ENCODE data around the gene DNM3.

The DNM3 gene

GRCh38 chr1:172402878-172403569 lies 561.7 kb downstream of the DNM3 start:
- Histone ChIP-seq H3K27ac (ENCODE audit: low read length) (no peak overlapping the region), H3K9me3 (replicated peaks; ENCODE audit: insufficient read depth, low read length) (no peaks in the 10 kb centered on the region)

GRCh38 chr1:172404121-172404520 lies 562.8 kb downstream of the DNM3 start:
- Histone ChIP-seq H3K36me3 (replicated peaks; ENCODE audit: insufficient read depth, low read length) (no peaks in the 10 kb centered on the region), H3K4me1 (ENCODE audit: low read length) (no peaks in the 10 kb centered on the region), H4K20me1 (ENCODE audit: insufficient read depth, low read length) (no peaks in the 10 kb centered on the region), H3K27me3 (replicated peaks; ENCODE audit: insufficient read depth, low read length) (peaks cover 4% of the 10 kb centered on the region; the same call in 1 of the 2 replicates), H3K9ac (ENCODE audit: low read length) (no peak overlapping the region), H3K9me2 (replicated peaks; ENCODE audit: insufficient read depth, low read length) (no peaks in the 10 kb centered on the region), H3K4me2 (ENCODE audit: low read depth, low read length) (no peak overlapping the region), H2AFZ (ENCODE audit: low read length) (no peak overlapping the region), H3K9me3 (replicated peaks; ENCODE audit: insufficient read depth, low read length) (no peaks in the 10 kb centered on the region), H3F3A (ENCODE audit: insufficient read depth, low read length) (no peaks in the 10 kb centered on the region), H3K4me3 (ENCODE audit: low read length) (no peak overlapping the region), H3K79me2 (ENCODE audit: low read length) (no peaks in the 10 kb centered on the region), H3K27ac (ENCODE audit: low read length) (no peak overlapping the region)
- no peak for DNase-seq
- TF ChIP-seq CTCF (IDR thresholded peaks at IDR 0.05; ENCODE audit: low read length) (no peak), EZH2phosphoT487 (IDR thresholded peaks at IDR 0.05; ENCODE audit: low read length) (no peak), EZH2 (optimal IDR thresholded peaks at IDR 0.05; ENCODE audit: low read depth, low read length) (no peak)

More at GRCh38 chr1:172402878-172403569, 561.7 kb downstream of the DNM3 start:
- Histone ChIP-seq H3K36me3 (replicated peaks; ENCODE audit: insufficient read depth, low read length) (no peaks in the 10 kb centered on the region), H4K20me1 (ENCODE audit: insufficient read depth, low read length) (no peaks in the 10 kb centered on the region), H2AFZ (ENCODE audit: low read length) (no peak overlapping the region), H3K9ac (ENCODE audit: low read length) (no peak overlapping the region), H3K27me3 (replicated peaks; ENCODE audit: insufficient read depth, low read length) (peaks cover 13% of the 10 kb centered on the region), H3K4me3 (ENCODE audit: low read length) (no peak overlapping the region), H3K79me2 (ENCODE audit: low read length) (no peaks in the 10 kb centered on the region), H3F3A (ENCODE audit: insufficient read depth, low read length) (no peaks in the 10 kb centered on the region), H3K9me2 (replicated peaks; ENCODE audit: insufficient read depth, low read length) (no peaks in the 10 kb centered on the region), H3K4me1 (ENCODE audit: low read length) (no peaks in the 10 kb centered on the region), H3K4me2 (ENCODE audit: low read depth, low read length) (no peak overlapping the region)
- DNase-seq = no peak
- TF ChIP-seq EZH2 (optimal IDR thresholded peaks at IDR 0.05; ENCODE audit: low read depth, low read length) (no peak), CTCF (IDR thresholded peaks at IDR 0.05; ENCODE audit: low read length) (no peak), EZH2phosphoT487 (IDR thresholded peaks at IDR 0.05; ENCODE audit: low read length) (no peak)

GRCh38 chr1:172405912-172406311 lies 564.6 kb downstream of the DNM3 start:
- no peak overlapping the region for H3K27ac ChIP-seq (ENCODE audit: low read length)
- no peak overlapping the region for H3K9ac ChIP-seq (ENCODE audit: low read length)
- H3F3A ChIP-seq (ENCODE audit: insufficient read depth, low read length) = no peaks in the 10 kb centered on the region

More at GRCh38 chr1:172405912-172406311, 564.6 kb downstream of the DNM3 start:
- no peaks in the 10 kb centered on the region for H3K36me3 ChIP-seq (replicated peaks; ENCODE audit: insufficient read depth, low read length)
- H3K79me2 ChIP-seq (ENCODE audit: low read length) = no peaks in the 10 kb centered on the region
- no peak for DNase-seq
- H3K4me2 ChIP-seq (ENCODE audit: low read depth, low read length) = no peak overlapping the region
- peaks cover 4% of the 10 kb centered on the region; the same call in 1 of the 2 replicates for H3K27me3 ChIP-seq (replicated peaks; ENCODE audit: insufficient read depth, low read length)
- TF ChIP-seq EZH2 (optimal IDR thresholded peaks at IDR 0.05; ENCODE audit: low read depth, low read length) (no peak), EZH2phosphoT487 (IDR thresholded peaks at IDR 0.05; ENCODE audit: low read length) (no peak), CTCF (IDR thresholded peaks at IDR 0.05; ENCODE audit: low read length) (no peak)
- H4K20me1 ChIP-seq (ENCODE audit: insufficient read depth, low read length) = no peaks in the 10 kb centered on the region
- H3K9me3 ChIP-seq (replicated peaks; ENCODE audit: insufficient read depth, low read length) = no peaks in the 10 kb centered on the region
- H3K4me1 ChIP-seq (ENCODE audit: low read length) = no peaks in the 10 kb centered on the region
- no peak overlapping the region for H3K4me3 ChIP-seq (ENCODE audit: low read length)
- H3K9me2 ChIP-seq (replicated peaks; ENCODE audit: insufficient read depth, low read length) = no peaks in the 10 kb centered on the region
- H2AFZ ChIP-seq (ENCODE audit: low read length) = no peak overlapping the region
